Muscle layer of duodenum (tissue), 2 donors: ENCODE results near the gene PTPRA.

Source experiments
- H3K27ac ChIP-seq: one replicate; pipeline ENCODE4 v1.7.0; 2013; ENCODE audit warnings: mild to moderate bottlenecking, low read length
- H3K27me3 ChIP-seq: one replicate; pipeline ENCODE4 v1.7.0; 2013; ENCODE audit warnings: low read depth, mild to moderate bottlenecking, control low read depth, low read length
- H3K36me3 ChIP-seq, 2 donors: one replicate each; pipeline ENCODE4 v1.7.0; 2013; ENCODE audit warnings: low read length in 2 of 2, control low read depth in 1 of 2, mild to moderate bottlenecking in 1 of 2; ENCODE audit not compliant: insufficient read depth in 2 of 2, control insufficient read depth in 1 of 2
- H3K4me1 ChIP-seq, 2 donors: one replicate each; pipeline ENCODE4 v1.7.0; 2013; ENCODE audit warnings: low read length in 2 of 2, mild to moderate bottlenecking in 2 of 2, control low read depth in 1 of 2, moderate library complexity in 1 of 2; ENCODE audit not compliant: insufficient read depth in 2 of 2, control insufficient read depth in 1 of 2
- H3K4me3 ChIP-seq, 2 donors: one replicate each; pipeline ENCODE4 v1.7.0; 2013; ENCODE audit warnings: low read length in 2 of 2, low read depth in 1 of 2, mild to moderate bottlenecking in 1 of 2
- H3K9me3 ChIP-seq, 2 donors: one replicate each; pipeline ENCODE4 v1.7.0; 2013; ENCODE audit warnings: low read length in 2 of 2, control low read depth in 1 of 2, mild to moderate bottlenecking in 1 of 2; ENCODE audit not compliant: control insufficient read depth in 1 of 2
- donor health status: healthy.

The PTPRA gene

GRCh38 chr20:3084283-3084985, 211.2 kb downstream of the PTPRA start, which contains the start of gene AVP:
Gene AVP (minus strand): TSS chr20:3084724. CDS start chr20:3084674, 50 bp downstream.
- Histone ChIP-seq H3K36me3 (no peaks in the 10 kb centered on the region), H3K4me1 (peaks cover 0 to 5% of the 10 kb centered on the region in 2 donors), H3K4me3 (no peak within 1 kb of the TSS), H3K27ac (no peak within 1 kb of the TSS), H3K9me3 (no peaks in the 10 kb centered on the region), H3K27me3 (peaks cover 18% of the 10 kb centered on the region)

DNA sequence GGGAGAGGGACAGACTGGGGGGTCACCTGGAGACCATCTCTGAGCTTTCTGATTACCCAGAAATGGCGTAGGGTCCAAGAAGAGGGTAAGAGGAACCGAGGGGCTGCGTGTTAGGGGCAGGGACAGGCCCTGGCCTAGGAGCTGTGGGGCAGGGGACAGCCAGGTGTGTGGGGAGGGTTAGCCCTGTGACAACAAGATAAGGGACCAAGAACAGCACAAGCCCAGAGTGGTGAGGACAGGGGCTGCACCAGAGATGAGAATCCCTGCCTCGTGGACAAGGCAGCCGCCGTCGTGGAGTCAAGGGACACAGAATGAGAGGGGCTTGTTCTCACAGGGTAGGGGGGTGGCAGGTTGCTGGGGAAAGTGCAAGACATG, 211.7 kb downstream of the PTPRA start:
- no peak overlapping the region for H3K27ac ChIP-seq
- H3K9me3 ChIP-seq: no peaks in the 10 kb centered on the region
- peaks cover 0 to 5% of the 10 kb centered on the region in 2 donors for H3K4me1 ChIP-seq
- no peaks in the 10 kb centered on the region for H3K36me3 ChIP-seq
- no peak overlapping the region for H3K4me3 ChIP-seq
- H3K27me3 ChIP-seq: peaks cover 22% of the 10 kb centered on the region

DNA sequence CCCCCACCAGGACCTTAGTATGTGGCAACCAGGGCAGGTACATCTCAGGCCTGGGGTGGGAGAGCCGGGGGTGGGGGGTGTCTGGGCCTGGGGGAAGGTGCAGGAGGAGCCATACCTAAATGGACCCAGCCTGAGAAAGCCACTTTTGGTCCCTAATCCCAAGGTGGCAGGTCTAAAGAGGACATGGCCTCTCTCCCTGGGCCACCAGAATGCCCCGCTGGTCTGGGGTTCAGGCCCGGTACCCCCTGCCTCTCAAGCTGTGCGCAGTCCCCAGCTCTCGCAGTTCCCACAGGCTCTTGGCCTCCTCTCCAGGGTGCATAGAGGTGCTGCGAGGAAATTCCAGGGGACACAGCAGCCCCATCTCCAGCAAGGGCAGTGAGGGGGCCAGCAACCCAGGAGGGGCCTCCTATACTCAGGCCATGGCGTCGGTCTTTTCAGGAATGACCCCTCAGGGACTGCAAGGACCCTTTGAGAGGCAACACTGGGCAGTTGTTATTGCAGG, 212.3 kb downstream of the PTPRA start:
- Histone ChIP-seq H3K27me3 (peaks cover 27% of the 10 kb centered on the region), H3K4me3 (no peak overlapping the region), H3K27ac (no peak overlapping the region), H3K4me1 (peaks cover 0 to 5% of the 10 kb centered on the region in 2 donors), H3K36me3 (no peaks in the 10 kb centered on the region), H3K9me3 (no peaks in the 10 kb centered on the region)

DNA sequence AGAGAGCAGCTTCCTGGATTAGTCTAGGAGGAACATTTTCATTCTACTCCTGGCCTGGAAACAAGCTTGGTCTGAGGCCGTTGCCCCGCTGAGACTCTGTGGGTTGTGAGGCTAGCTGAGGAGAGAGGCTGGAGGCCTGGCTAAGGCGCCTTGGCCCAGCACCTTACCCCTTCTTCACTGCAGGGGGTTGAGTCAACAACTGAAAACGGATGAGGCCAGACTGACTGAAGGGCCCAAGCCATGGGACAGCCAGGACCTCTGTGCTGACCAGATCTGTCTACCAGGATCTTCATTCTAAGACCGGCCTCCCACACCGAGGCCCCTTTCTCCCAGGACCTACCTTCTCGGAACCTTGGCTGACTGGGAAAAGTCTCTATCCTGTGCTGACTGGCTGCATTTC, 214.8 kb downstream of the PTPRA start:
- Histone ChIP-seq H3K27me3 (peaks cover 18% of the 10 kb centered on the region), H3K4me3 (no peak overlapping the region)

More for the DNA sequence above, 214.8 kb downstream of the PTPRA start:
- Histone ChIP-seq H3K36me3 (no peaks in the 10 kb centered on the region), H3K9me3 (no peaks in the 10 kb centered on the region), H3K4me1 (no peaks in the 10 kb centered on the region), H3K27ac (no peak overlapping the region)
